ENCODE measurements around the gene GPR107. TPM values are rescaled to one million over a fixed set of nuclear protein-coding genes. Genes with fewer than 3 reads are reported as not detected.
A peak's percentile ranks its signal among the peaks of the same experiment; 100 is the strongest.

Gene GPR107
- total RNA-seq, 1 donor from 2014 or later, result 29.4 TPM

- Histone ChIP-seq H3K36me3 (ENCODE audit: control insufficient read depth, insufficient read depth, low read length) (no peaks in the 10 kb centered on the region), H3K27me3 (ENCODE audit: control insufficient read depth, insufficient read depth, low read length) (no peaks in the 10 kb centered on the region), H3K4me3 (ENCODE audit: low read depth, low read length) (no peak overlapping the region)
- DNase-seq (ENCODE audit: low read depth), result no peak
- peak; percentile 1 for TF ChIP-seq CTCF (IDR thresholded peaks at IDR 0.05; ENCODE audit: insufficient read depth, low read length, poor library complexity, severe bottlenecking)
These were observed 64.3 kb downstream of the GPR107 start for GRCh38 chr9:130117816-130118632.

GRCh38 chr9:130118841-130119518, 65.3 kb downstream of the GPR107 start:
- no peak for TF ChIP-seq CTCF (IDR thresholded peaks at IDR 0.05; ENCODE audit: insufficient read depth, low read length, poor library complexity, severe bottlenecking)
- no peaks in the 10 kb centered on the region for H3K36me3 ChIP-seq (ENCODE audit: control insufficient read depth, insufficient read depth, low read length)
- peak; percentile 92 for DNase-seq (ENCODE audit: low read depth)
- no peak overlapping the region for H3K4me3 ChIP-seq (ENCODE audit: low read depth, low read length)
- no peaks in the 10 kb centered on the region for H3K27me3 ChIP-seq (ENCODE audit: control insufficient read depth, insufficient read depth, low read length)

GRCh38 chr9:130119519-130120298, 66.0 kb downstream of the GPR107 start:
- Histone ChIP-seq H3K27me3 (ENCODE audit: control insufficient read depth, insufficient read depth, low read length) (no peaks in the 10 kb centered on the region), H3K36me3 (ENCODE audit: control insufficient read depth, insufficient read depth, low read length) (no peaks in the 10 kb centered on the region), H3K4me3 (ENCODE audit: low read depth, low read length) (no peak overlapping the region)
- no peak for TF ChIP-seq CTCF (IDR thresholded peaks at IDR 0.05; ENCODE audit: insufficient read depth, low read length, poor library complexity, severe bottlenecking)
- no peak for DNase-seq (ENCODE audit: low read depth)

GRCh38 chr9:130120299-130120587, 66.5 kb downstream of the GPR107 start:
- Histone ChIP-seq H3K36me3 (ENCODE audit: control insufficient read depth, insufficient read depth, low read length) (no peaks in the 10 kb centered on the region), H3K4me3 (ENCODE audit: low read depth, low read length) (no peak overlapping the region)
- TF ChIP-seq CTCF (IDR thresholded peaks at IDR 0.05; ENCODE audit: insufficient read depth, low read length, poor library complexity, severe bottlenecking), result no peak

GRCh38 chr9:130120832-130121231, 67.1 kb downstream of the GPR107 start:
- no peak for DNase-seq (ENCODE audit: low read depth)
- no peak overlapping the region for H3K4me3 ChIP-seq (ENCODE audit: low read depth, low read length)
- no peak for TF ChIP-seq CTCF (IDR thresholded peaks at IDR 0.05; ENCODE audit: insufficient read depth, low read length, poor library complexity, severe bottlenecking)
- H3K27me3 ChIP-seq (ENCODE audit: control insufficient read depth, insufficient read depth, low read length), result no peaks in the 10 kb centered on the region
- no peaks in the 10 kb centered on the region for H3K36me3 ChIP-seq (ENCODE audit: control insufficient read depth, insufficient read depth, low read length)

More at GRCh38 chr9:130120299-130120587, 66.5 kb downstream of the GPR107 start:
- no peaks in the 10 kb centered on the region for H3K27me3 ChIP-seq (ENCODE audit: control insufficient read depth, insufficient read depth, low read length)
- DNase-seq (ENCODE audit: low read depth), result no peak

Measured in kidney epithelial cell (primary cell).